Hematopoietic multipotent progenitor cell (in vitro differentiated cells): ENCODE measurements around the gene EFCAB6. TPM values are rescaled to one million over a fixed set of nuclear protein-coding genes. Genes with fewer than 3 reads are reported as not detected.

Source experiments
- DNase-seq, 3 donors: peaks; one replicate each; pipeline ENCODE4 v3.0.0-alpha.2; 2011 to 2015; ENCODE audit warnings: low read depth in 2 of 3, low spot score in 2 of 3
- total RNA-seq: library from RNA; depleted of rRNA; stranded (reverse); fragments of >200 nt; gene quantifications from one replicate; pipeline ENCODE4 v1.2.3, GENCODE V29; 2012

EFCAB6 gene
- total RNA-seq, 1 donor: 0.54 TPM

DNA sequence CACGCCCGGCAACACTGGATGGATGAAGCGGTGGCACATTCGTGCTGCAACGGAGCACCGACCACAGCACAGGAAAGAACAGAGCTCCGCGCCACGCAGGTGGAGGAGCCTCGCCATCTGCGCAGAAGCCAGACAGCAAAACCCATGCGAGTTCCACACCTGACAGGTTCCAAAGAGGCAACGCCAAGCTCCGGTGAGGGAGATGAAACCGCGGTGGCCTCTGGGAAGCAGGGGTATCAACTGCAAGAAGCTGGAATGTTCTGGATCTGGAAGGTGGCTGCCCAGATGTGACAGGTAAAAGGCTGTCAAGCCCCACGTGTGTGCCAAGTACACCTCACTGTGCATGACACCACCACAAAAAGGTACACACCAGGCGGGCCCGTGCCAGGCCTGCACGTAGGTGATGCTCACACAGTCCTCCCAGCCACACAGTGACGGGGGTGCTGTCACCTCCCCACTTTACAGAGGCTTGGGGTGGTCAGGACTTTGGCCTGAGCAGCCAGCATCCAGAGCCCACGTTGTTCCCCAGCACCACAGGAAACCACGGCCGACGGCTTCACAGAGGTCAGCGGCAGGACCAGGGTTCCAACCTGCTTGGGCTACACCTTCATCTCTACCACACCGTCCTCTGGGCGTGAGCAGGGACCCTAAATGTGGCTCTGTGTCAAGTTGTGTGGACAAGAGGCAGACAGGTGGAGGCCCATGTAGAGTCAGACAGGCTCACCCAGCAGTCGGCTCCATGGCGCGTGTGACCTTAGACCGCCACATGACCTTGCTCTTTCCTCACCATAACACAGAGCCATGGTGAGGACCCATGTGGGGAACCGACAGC lies 19.7 kb upstream of the EFCAB6 start:
- no peak for DNase-seq

GRCh38 chr22:43830931-43831560 lies 18.9 kb upstream of the EFCAB6 start:
- no peak for DNase-seq

DNA sequence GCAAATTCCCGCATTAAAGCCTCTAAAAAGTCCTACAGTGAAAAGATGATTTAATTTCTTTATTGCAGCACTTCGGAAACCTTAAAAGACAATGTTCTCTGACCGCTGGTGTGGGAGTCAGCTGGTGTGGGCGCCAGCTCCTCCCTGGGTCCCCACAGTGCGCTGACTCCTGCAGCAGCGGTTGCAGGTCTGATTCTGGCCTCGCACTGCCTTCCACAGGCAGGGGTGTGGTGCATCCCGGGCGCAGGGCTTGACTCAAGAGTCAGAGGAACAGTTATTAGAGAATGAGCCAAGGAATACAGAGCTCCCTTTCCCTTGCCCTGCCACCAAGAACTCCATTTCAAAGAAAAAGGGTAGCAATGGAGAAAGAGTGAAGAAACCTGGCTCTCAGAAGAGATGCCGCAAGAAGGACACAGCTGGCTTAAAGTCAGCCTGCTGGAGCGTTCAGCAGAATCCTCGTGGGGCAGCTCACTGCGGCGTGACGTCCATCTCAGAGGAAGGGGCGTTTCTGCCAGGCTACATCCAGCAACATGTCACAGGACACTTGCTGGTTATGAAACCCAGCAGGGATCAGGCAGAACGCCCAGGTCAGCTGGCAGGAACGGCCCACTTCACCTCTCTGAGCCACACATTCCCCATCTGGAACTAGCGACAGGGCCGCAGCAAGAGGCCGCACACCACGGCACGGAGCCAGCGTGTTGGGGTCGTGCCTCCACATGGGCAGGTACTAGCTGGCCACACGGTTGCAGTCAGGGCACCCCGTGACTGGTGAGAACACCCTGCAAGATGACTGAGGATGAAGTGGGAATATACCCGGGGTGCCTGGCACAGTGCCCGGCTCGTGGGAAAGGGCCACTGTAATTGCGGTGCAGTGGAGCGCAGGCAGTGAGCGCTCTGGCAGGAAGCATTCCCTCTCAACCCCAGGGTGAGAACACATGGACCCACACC lies 18.1 kb upstream of the EFCAB6 start:
- no peak for DNase-seq

DNA sequence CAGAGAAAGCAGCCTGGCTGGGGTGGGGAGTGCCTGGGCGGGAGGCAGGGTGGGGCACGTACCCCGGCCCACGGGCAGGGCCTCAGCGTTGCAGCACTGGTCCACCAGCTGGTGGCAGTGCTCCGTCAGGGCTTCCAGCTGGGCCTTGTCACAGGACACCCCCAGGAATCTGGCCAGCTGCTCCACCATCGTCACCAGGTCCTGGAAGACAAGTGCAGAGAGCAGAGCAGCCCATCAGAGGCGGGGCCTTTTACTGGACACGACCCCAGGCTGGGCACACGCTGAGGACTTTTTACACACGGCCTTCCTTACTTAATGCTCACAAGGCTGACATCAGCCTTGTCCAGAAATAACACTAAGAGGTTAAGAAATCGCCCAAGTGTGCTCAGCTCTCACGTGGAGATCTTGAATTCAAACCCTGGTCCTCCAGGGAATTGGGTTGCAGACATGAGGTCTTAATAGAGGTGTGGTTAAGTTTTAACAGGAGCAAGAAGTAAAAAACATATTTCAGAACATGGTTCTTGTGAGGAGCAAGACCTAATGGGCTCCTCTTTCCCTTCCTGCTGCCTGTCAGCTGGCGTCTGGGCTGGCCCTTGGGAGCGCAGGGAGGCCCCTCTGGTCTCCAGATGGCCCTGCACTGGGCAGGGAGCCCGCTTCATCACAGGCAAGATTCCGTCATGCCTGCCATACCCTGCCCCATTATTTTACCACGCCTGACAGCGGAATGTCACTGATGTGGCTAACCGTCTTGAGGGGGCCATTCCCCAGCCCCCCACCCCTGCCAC lies 17.1 kb upstream of the EFCAB6 start:
- DNase-seq: no peak

DNA sequence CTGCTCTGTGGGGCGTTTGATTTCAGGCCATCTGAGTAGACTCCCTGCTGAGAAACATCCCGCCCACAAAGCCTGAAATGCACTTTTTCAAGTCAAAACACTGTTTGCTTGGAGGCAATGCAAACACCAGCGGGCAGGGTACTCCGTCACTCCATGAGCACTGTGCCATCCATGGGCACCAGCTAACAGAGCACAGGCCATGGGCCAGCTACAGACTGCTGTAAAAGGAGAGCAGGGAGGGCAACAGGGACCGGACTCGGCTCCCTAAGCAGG lies 16.6 kb upstream of the EFCAB6 start:
- DNase-seq: no peak

GRCh38 chr22:43827926-43828724 lies 16.0 kb upstream of the EFCAB6 start:
- no peak for DNase-seq

DNA sequence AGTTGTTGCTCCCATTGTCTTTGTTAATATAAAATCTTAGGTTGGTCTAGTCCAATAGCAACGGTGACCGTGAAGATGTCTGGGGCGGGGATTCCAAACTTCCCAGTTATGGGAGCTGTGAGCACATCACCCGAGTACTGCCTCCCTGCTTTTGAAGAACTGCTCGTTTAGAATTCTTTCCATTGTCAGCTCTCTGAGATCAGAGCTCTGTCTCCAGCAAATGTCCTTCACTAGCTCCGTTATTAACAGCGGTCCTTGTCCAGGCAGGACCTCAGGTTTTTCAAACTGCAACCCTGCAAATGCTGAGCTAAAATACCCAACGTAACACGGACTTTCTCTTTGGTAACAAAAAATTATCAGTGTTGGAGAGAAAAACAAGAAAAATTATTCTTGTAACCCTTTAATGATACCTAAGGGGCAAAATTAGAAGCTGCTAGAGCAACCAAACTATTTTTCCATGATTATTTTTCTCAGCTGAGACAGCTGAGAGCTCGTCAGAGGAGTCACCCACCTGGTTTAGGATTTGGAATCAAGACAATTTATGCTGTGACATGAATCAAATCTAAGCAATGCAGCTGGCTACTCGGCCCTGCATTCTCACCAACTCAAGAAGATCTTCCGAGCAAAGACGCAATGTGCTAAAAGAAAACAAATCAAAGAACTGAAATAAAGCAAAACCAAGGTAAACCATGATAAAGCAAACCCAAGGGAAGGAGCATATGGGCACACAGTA lies 15.1 kb upstream of the EFCAB6 start:
- no peak for DNase-seq

- no peak for DNase-seq
These were observed 14.3 kb upstream of the EFCAB6 start for GRCh38 chr22:43826142-43827002.

GRCh38 chr22:43825651-43826050 lies 13.5 kb upstream of the EFCAB6 start:
- DNase-seq: no peak

DNA sequence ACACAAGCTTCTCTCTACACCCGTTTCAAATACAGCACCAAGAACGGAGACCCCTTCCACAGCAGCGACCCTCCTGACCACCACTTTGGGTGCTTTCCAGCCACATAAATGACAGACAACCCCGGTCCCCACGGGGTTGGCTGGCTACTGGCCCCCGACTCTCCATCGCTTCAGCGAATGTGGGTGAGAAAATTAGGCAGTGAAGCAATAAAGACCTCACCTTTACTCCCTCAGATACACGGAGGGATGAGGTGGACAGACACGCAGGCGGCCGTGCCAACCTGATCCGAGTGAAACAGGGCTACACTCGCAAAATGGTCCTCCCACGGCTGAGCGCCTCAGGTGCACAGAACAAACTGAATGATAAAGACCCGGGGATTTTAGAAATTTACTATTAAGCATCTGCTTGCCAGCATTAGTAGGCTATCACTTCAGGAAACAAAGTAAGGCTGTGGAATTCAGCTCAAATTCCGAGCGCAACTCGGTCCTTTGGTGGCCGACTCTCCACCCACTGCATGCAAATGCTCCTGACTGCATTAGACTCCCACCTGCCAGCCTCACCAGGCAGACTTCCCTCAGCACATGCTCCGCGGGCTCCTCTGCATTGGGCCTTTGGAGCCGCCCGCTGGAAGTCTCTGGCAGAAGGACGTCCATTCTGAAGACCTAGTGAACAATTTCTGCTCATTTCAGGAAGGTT lies 12.8 kb upstream of the EFCAB6 start:
- DNase-seq: no peak

DNA sequence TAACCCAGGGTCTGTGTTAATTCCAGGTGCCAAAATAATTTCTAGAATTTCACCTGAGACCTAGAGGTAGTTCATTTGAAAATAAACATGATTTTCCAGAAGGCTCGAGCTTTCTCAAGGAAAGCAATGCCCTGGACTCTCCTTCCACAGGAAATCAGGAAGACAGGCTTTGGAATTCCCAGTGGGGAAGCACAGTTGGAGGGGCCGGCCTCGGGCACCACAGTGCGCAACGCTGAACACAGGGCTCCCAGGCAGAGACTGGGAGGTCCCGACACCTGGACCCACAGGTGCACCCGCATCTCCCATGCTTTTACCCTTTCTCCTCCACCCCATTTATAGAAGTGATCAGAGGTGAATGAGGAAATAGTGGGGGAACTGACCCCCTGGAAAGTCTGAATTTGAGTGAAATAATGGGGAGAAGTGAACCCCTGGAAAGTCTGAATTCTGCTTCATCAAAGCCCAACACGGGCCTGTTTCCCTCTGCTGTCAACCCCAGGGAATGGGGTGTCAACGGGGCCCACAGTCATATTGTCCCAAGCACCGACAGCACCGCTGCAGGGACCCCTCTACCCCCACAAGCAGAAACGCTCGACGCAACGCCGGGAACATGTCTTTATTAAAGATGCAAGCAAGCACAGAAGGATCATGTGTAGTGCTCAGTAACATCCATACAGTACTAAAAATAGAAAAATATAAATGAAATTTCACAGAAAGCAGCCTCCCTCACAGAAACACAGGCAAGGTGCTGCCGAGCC lies 12.0 kb upstream of the EFCAB6 start:
- DNase-seq: no peak

- no peak for DNase-seq
These were observed 11.3 kb upstream of the EFCAB6 start for GRCh38 chr22:43823353-43823908.

GRCh38 chr22:43821606-43822425 lies 9.7 kb upstream of the EFCAB6 start:
- no peak for DNase-seq

DNA sequence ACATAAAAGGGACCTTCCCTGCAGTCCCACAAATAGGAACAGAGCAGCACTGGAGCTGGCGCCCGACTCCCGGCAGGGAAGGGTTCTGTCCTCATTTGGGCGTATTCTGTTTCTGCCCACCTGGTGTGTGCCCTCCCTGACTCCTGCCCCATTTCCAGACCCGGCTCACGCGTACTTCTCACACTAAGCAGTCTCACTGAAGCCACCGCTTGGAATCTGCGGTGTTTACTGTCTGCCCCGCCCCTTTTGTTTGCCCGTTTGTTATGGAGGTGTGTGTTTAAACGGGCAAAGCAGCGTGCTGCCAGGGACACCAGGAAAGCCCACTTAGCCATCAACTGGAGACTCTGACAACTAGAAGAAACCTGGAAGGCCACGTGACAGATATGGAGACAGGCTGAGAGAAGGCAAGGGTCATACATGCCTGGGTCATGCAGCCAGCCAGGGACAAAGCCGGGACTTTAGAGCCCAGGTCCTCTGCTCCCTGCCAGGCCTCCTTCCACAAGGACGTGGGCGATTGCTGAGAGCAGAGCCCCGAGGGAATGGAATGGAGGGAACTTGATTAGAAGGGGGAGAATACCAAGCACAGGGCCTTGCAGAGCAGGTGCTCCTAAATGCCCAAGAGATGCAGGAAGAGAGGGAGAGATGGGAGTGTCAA lies 8.7 kb upstream of the EFCAB6 start:
- DNase-seq: no peak

GRCh38 chr22:43819931-43820640 lies 8.0 kb upstream of the EFCAB6 start:
- no peak for DNase-seq
